ENCODE measurements around the gene ATP6V0A1. TPM values are rescaled to one million over a fixed set of nuclear protein-coding genes. Genes with fewer than 3 reads are reported as not detected.

ATP6V0A1 gene
- total RNA-seq (100 to 1,000 TPM in 1 of 2 donors, 10 to 100 TPM in 1; 85.1 to 203 TPM), polyA plus RNA-seq (10 to 100 TPM; 44.4 to 63.9 TPM)
- long read RNA-seq, donor 1, full-length matches to known transcripts = 35 of 35 reads
- long read RNA-seq, donor 1, partial matches to known transcripts = 0 of 35 reads
- long read RNA-seq, donor 1, other reads (novel, unspliced or antisense) = 0 of 35 reads
- long read RNA-seq, donor 2, full-length matches to known transcripts = 9 of 9 reads
- long read RNA-seq, donor 2, partial matches to known transcripts = 0 of 9 reads
- long read RNA-seq, donor 2, other reads (novel, unspliced or antisense) = 0 of 9 reads
- long read RNA-seq, donor 3, full-length matches to known transcripts = 22 of 22 reads
- long read RNA-seq, donor 3, partial matches to known transcripts = 0 of 22 reads
- long read RNA-seq, donor 3, other reads (novel, unspliced or antisense) = 0 of 22 reads
- long read RNA-seq, donor 4, full-length matches to known transcripts = 11 of 11 reads
- long read RNA-seq, donor 4, partial matches to known transcripts = 0 of 11 reads
- long read RNA-seq, donor 4, other reads (novel, unspliced or antisense) = 0 of 11 reads
- long read RNA-seq, donor 5, full-length matches to known transcripts = 25 of 25 reads
- long read RNA-seq, donor 5, partial matches to known transcripts = 0 of 25 reads
- long read RNA-seq, donor 5, other reads (novel, unspliced or antisense) = 0 of 25 reads

DNA sequence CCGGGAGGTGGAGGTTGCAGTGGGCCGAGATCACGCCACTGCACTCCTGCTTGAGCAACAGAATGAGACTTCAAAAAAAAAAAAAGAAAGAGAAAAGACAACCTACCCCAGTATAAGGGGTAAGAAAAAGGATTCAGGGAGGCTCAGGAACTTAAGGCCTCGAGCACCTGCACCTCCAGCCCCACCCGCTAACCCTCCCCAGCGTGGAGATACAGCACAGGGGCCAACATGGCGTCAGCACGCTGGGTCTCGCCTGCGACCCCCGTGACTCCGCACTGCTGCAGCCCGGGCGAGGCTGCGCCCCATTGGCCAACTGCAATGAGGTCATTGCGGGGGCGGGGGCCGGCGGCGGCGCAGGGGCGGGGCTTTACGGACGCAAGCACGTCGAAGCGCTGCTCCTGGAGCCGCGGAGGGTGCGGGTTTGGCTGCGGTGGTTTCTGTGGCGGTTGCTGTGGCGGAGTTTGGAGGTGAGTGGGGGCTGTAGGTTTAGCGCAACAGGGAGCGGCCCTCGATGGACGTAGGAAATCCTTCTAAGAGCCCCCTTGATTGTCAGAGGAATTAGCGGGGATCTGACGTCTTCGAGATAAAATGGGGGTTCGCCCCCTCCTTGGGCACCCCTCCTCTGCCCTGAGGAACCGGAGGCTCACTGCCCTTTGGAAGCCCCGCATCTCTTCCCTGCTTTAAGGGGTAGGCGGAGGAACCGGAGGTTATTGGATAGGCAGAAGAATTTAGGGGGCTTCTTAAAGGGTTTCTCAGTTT is at the start of gene ATP6V0A1:
Gene ATP6V0A1, plus strand, starts transcription at position 382 of the 759 bp plus-strand sequence. CDS start 2,017 bp downstream, outside the sequence.
- TF ChIP-seq CTCF (IDR thresholded peaks at IDR 0.05; ENCODE audit: control extremely low read depth, extremely low read depth) = no peak
- Histone ChIP-seq H3K27ac (ENCODE audit: low read depth in 1 of 2, low read length in 1 of 2) (peak within 1 kb of the TSS; percentile 86 to 93), H3K9me3 (ENCODE audit: control insufficient read depth in 4 of 4, insufficient read depth in 3 of 4, low read length in 3 of 4) (no peaks in the 10 kb centered on the region), H3K27me3 (ENCODE audit: control insufficient read depth in 3 of 3, insufficient read depth in 3 of 3, low read length in 2 of 3) (no peaks in the 10 kb centered on the region), H3K36me3 (ENCODE audit: control insufficient read depth in 4 of 4, insufficient read depth in 4 of 4, low read length in 4 of 4) (peaks cover 4 to 9% (median 6%) of the 10 kb centered on the region in 4 donors), H3K4me1 (ENCODE audit: control insufficient read depth in 5 of 5, insufficient read depth in 5 of 5, low read length in 5 of 5) (peaks cover 2 to 32% (median 14%) of the 10 kb centered on the region in 5 donors), H3K4me3 (peak within 1 kb of the TSS; percentile 71), H3K9ac (ENCODE audit: insufficient read depth in 1 of 2, low read length in 2 of 2) (peak within 1 kb of the TSS; percentile 80 to 81)
- WGBS, 2 donors = 0 to 1% methylated on average over 41 to 45 of the region's 45 CpGs
- DNase-seq = peak; percentile 92 to 96 (median 95)
- ATAC-seq (ENCODE audit: insufficient read depth, low FRiP score) = peak; percentile 93

DNA sequence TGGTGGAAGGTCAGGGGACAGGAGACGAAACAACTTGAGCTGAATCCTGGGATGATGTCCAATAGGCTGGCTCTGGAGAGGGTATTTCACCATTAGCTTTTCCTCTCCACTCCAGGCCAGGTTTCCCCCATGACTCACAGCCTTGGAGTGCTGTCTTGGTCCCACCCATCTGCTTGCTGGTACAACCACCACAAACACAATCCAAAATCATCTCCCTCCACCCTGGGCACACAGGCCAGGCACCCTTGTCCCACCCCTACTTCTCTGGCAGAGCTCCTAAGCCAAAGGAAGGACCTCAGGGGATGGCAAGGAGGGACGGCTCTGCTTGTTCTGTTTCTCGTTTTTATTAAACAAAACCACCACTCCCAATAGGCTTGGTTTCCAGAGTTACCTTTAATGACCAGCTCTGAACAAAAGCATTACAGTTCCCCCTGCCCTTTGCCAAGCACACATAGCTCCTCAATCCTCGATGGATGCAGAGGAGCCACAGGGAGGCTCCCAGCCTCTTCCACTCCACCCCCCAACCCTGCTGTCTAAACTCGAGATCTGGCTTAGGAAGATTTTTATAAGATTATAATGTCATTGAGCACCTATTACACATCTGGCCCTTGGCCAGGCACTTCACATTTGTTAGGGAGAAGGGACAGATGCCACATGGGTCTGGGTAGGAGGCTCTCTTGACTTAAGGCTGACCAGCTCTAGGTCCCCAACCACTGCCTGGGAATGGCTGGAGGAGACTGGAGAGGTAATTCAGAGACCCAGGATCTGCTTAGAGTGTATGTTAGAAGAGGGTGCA is 49.0 kb upstream of the ATP6V0A1 start:
- DNase-seq (no peak), ATAC-seq (ENCODE audit: insufficient read depth, low FRiP score) (peak; percentile 37)
- H3K27me3 ChIP-seq (ENCODE audit: control insufficient read depth in 3 of 3, insufficient read depth in 3 of 3, low read length in 2 of 3) = no peaks in the 10 kb centered on the region
- whole genome bisulfite sequencing, 2 donors = 16 to 27% methylated on average over 5 of the region's 5 CpGs
- TF ChIP-seq CTCF (IDR thresholded peaks at IDR 0.05; ENCODE audit: control extremely low read depth, extremely low read depth) = no peak
- H3K9me3 ChIP-seq (ENCODE audit: control insufficient read depth in 4 of 4, insufficient read depth in 3 of 4, low read length in 3 of 4) = no peaks in the 10 kb centered on the region
- no peak overlapping the region for H3K9ac ChIP-seq (ENCODE audit: insufficient read depth in 1 of 2, low read length in 2 of 2)
- no peak overlapping the region for H3K4me3 ChIP-seq
- H3K27ac ChIP-seq (ENCODE audit: low read depth in 1 of 2, low read length in 1 of 2) = peak overlapping the region; percentile 77 to 84
- peaks cover 0 to 41% (median 22%) of the 10 kb centered on the region in 5 donors for H3K4me1 ChIP-seq (ENCODE audit: control insufficient read depth in 5 of 5, insufficient read depth in 5 of 5, low read length in 5 of 5)
- H3K36me3 ChIP-seq (ENCODE audit: control insufficient read depth in 4 of 4, insufficient read depth in 4 of 4, low read length in 4 of 4) = peaks cover 0 to 7% (median 2%) of the 10 kb centered on the region in 4 donors

- DNase-seq (no peak), ATAC-seq (ENCODE audit: insufficient read depth, low FRiP score) (no peak)
- no peak for TF ChIP-seq CTCF (IDR thresholded peaks at IDR 0.05; ENCODE audit: control extremely low read depth, extremely low read depth)
- WGBS, 2 donors = 65 to 79% methylated on average over 5 of the region's 5 CpGs
- H3K9ac ChIP-seq (ENCODE audit: insufficient read depth in 1 of 2, low read length in 2 of 2) = no peak overlapping the region
- H3K27ac ChIP-seq (ENCODE audit: low read depth in 1 of 2, low read length in 1 of 2) = peak overlapping the region; percentile 77 to 84
- no peaks in the 10 kb centered on the region for H3K9me3 ChIP-seq (ENCODE audit: control insufficient read depth in 4 of 4, insufficient read depth in 3 of 4, low read length in 3 of 4)
- peaks cover 0 to 1% (median 0%) of the 10 kb centered on the region in 4 donors for H3K36me3 ChIP-seq (ENCODE audit: control insufficient read depth in 4 of 4, insufficient read depth in 4 of 4, low read length in 4 of 4)
- H3K27me3 ChIP-seq (ENCODE audit: control insufficient read depth in 3 of 3, insufficient read depth in 3 of 3, low read length in 2 of 3) = no peaks in the 10 kb centered on the region
- H3K4me1 ChIP-seq (ENCODE audit: control insufficient read depth in 5 of 5, insufficient read depth in 5 of 5, low read length in 5 of 5) = peaks cover 4 to 41% (median 23%) of the 10 kb centered on the region in 5 donors
- no peak overlapping the region for H3K4me3 ChIP-seq
Observed at GRCh38 chr17:42410319-42410685, 48.4 kb upstream of the ATP6V0A1 start.
